Stimulated activated CD4-positive, alpha-beta T cell treated with anti-CD3 and anti-CD28 coated beads, Interleukin-15, amount 100 ng/mL, for 48 hours (primary cell): ENCODE data around the gene STOX2.

Experiments used
- DNase-seq, 2 donors: peaks; one replicate each; pipeline ENCODE4 v3.0.0-alpha.2; 2020; ENCODE audit warnings: low read depth in 2 of 2

STOX2 gene

DNA sequence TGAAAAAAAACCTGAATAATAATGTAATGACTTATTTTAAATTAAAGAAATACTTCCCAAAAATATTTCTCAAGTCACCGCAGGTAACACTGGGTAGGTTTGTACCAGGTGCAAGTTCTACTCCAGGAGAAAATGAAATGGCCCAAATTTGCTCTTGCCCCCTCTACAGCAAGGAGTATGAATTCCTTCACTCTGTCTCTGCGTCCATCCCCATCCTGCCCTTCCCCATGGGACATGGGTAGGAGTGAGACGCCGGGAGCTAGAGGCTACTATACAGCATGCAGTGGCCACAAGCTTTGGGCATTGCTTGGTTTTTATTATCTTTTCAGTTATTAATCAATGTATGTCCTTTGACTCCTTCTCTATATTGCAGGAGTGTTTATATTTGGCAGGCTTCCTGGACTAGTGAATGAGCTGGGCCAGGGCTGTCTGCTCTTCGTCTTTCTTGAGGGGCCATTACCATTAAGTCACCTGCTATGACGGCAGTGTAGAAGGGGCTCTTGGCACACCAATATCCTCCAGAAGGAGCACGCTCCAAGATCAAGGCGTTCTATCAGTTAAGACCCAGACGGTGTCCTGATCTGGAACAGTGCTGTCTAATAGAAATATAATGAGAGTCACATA, 162.9 kb downstream of the STOX2 start:
- no peak for DNase-seq
